GM21737 (cell line): ENCODE results near the gene BMERB1.
"Not testable (repeated sequence)": the region's sequence is repeated elsewhere in the genome, so short reads cannot be mapped to it uniquely, and the experiment has no call there.

Experiments
- ATAC-seq: cut with Tn5 transposase; IDR thresholded peaks from one replicate; pipeline ENCODE4 v1.9.1; 2021; ENCODE audit warnings: mild to moderate bottlenecking, moderate library complexity; ENCODE audit not compliant: unreplicated experiment

BMERB1 gene

DNA sequence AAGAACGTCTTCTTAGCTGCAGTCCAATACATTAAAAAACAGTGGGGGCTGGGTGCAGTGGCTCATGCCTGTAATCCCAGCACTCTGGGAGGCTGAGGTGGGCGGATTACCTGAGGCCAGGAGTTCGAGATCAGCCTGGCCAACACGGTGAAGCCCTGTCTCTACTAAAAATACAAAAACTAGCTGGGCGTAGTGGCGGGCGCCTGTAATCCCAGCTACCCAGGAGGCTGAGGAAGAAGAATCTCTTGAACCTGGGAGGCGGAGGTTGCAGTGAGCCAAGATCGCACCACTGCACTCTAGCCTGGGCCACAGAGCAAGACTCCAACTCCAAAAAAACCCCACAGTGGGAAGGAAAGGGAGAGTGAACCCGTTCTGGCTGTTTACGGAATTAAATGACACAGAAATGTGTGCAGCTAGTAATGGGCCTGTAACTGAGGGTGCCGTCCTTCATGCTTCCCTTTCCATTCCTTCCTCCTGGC, 172.9 kb downstream of the BMERB1 start:
- ATAC-seq, result not testable (repeated sequence)

DNA sequence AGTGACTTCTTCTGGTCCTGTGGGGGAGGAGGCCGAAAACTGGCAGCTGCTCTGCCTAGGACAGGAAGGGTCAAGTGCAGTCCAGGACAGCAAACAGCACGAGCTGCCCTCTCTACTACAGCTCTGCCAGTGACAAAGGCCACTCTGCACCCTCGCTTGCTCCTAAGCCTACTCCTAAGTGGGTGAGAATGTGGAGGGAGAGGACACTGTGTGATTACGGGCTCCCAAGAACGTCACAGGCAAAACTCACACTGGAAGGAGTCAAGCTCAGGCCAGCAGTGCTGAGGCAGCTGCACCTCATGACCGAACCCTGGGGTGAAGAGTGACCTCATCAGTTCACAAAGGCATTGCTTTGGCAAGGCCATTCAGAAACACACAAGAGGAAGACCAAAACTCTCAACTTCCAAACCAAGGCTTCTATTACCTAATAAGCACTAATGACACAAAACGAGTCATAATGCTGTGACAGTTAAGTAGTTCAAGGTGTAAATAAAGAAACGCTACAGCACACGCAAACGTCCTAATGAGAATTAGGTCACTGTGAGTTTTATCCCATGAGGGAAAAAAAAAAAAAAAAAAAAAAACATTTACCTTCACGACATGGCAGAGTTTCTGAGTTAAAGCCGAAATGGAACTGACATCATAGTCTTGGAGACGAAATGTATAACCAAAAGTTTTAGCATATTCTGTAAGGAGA, 173.5 kb downstream of the BMERB1 start:
- ATAC-seq, result no peak

DNA sequence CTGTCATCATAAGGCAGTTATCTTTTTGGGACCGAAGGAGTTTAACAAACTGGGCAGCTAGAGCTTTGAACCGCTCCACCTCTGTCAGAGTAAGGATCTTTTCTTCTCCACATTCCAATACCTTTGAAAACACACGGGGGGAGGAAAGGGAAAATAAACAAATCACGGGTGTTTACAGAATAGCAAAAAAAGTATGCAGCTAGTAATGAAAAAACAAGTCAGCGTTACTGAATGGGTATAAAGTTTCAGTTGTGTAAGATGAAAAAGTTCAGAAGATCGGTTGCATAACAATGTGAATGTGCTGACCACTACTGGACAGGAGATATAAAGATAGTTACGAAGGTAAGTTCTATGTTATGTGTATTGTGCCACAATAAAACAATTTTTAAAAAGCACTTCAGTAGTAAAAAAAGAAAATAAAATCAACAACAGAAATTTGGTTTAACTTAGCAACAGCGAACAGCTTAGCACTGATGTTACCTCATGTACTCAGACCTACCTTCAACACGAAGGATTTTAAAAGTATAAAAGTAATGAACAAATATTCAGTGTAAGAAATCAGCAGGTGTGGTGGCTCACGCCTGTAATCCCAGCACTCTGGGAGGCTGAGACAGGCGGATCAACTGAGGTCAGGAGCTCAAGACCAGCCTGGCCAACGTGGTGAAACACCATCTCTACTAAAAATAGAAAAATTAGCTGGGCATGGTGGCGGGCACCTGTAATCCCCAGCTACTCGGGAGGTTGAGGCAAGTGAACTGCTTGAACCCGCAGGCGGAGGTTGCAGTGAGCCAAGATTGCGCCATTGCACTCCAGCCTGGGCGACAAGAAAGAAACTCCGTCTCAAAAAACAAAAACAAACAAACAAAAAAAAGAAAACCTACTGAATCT, 174.3 kb downstream of the BMERB1 start:
- ATAC-seq, result no peak

DNA sequence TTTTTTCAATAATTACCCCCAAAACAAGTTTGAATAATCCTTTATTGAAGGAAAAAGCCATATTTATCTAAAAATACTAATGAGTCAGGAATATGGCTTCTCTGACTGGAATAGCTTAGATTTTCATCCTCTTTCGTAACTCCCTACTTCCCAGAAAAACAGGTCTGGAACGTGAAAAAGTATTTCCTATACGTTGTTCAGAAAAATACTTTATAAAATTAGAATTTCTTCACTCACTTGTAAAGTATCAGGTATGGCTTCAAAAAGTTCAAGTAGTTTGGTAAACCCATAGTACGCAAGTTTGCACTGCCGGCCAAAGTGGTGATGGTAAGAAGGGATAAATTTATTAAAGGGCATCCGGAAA, 174.9 kb downstream of the BMERB1 start:
- no peak for ATAC-seq

DNA sequence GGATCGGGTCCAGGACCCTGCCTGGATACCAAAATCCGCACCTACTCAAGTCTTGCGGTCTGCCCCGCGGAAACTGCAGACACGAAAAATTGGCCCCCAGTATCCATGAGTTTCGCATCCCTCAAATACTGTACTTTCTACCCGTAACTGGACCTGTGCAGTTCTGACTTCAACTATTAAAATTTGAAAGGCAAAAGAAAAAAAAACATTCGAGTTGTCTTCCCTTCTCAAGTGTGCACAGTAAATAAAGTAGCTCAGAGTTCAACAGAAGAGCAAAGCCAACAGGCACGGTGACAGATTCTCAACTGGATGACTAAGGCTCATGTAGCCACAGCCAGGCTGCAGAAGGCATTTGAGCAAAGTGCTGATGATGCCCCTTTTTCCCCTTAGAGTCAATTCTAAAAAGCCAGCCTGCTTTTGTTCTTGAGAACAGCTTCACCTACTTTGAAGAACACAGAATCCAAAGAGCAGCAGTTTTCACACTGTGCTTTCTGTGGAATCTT, 176.0 kb downstream of the BMERB1 start:
- ATAC-seq, result no peak

DNA sequence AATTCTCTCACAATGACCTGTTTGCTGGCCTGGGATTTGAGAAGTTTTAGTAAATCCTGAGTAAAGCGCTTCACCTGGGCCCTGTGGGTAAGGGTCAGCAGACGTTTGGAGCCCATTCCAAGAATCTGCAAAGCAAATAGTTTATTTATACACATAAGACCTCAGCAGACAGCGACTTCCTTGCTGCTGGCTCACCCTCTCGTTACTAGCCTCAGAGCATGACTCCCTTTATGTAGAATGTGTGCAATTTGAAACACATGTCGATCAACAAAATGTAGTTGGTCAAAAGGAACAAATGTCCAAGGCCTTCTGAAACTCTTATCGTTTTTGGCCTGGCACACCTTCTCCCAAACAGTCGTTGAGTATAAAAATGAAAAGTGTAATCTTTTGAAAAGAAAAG, 177.2 kb downstream of the BMERB1 start:
- ATAC-seq, result no peak

DNA sequence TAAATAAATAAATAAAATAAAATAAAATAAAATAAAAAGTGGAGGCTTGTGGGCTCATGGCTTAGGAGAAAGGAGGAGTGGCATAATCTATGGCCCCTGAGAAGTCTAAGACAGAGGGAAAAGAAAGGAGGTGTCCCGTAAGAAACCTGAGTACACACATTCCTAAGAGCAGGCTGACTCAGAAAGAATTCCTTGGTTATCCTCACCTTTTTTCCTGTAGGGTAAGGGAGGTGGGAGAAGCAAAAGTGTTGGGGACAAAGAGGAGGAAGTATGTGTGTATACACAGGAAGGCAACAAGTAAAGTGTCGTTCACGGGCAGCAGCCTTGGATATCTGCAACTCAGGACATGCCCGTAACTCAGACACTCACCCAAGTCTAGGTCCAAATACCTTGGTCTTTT, 179.3 kb downstream of the BMERB1 start:
- ATAC-seq, result no peak

DNA sequence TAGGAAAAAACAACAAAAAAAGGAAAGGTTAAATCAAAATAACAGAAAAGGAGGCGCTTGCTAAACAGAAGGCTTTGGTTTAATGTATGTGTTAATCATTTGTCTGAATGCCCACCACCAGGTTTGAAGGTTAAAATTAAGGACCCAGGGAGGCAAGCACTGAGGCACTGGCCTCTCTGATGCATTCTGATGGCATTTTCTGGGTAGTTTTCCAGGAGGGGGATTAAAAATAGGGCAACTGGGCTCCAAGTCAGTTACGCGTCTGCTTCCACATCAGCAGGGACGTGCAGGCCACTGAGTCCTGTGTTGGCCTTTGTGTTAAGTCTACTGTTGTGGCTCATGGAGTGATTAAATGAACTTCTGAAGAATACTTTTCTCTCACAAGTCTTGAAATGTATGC, 181.6 kb downstream of the BMERB1 start:
- no peak for ATAC-seq

DNA sequence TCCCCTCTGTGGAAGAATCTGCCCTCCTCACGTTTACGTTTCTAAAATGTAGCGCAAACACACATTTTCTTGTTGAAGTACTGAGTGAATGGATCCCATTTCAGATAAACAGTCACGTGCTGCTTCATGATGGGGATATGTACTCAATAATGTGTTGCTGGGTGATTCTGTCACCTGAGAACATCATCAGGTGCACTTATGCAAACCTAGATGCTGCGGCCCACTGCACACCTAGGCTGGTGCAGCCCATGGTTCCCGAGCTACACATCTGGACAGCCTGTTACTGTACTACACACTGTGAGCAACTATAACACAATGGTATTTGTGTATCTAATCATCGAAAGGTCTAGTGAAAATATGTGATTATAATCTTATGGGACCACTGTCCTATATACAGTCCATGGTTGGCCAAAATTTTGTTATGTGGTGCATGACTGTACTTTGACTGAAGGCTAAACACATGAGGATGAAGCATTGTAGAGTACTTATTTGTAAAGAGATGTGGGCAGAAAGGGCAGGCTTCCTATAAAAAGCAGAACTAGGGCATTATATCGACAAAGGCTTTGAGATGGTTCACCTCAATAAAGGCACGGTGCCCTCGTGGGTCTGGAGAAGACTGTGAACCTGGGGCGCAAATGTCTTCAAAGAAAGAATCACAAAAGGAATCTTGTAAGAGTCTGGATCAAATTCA, 182.2 kb downstream of the BMERB1 start:
- ATAC-seq, result no peak

DNA sequence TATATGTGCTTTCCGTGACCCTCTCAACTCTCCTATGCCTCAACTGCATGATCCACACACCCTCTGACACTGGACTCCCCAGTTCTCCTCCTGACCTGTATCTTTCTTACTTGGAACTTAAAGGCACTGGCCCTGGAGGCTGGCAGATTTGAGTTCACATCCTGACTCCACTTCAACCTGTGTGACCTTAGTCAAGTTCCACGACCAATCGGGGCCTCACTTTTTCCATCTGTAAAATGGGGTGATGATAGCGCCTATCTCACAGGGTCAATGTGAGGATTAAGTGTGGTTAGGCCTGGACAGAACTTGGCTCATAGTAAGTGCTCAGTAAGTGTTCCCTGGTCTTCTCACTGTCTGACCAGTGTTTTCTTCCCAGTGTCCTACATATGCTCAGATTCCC, 183.5 kb downstream of the BMERB1 start:
- ATAC-seq, result no peak

DNA sequence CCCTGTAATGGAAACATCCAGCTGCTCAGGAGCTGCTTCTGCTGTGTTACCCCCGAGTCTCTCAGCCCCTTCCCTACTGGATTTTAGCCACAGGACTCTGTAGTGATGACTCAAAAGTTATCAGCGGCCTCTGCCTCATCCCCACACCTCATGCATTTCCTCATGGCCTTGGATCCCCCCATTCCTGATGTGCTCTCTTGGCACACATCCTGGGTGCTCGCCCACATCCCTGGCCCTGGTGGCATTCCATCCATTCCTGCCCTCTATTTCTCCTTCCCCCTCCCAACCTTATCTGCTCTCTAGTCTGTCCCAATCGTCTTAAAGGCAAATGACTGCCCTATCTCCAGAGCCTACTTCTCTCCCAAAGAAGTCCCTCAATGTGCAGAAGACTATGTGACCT, 184.0 kb downstream of the BMERB1 start:
- ATAC-seq, result no peak

DNA sequence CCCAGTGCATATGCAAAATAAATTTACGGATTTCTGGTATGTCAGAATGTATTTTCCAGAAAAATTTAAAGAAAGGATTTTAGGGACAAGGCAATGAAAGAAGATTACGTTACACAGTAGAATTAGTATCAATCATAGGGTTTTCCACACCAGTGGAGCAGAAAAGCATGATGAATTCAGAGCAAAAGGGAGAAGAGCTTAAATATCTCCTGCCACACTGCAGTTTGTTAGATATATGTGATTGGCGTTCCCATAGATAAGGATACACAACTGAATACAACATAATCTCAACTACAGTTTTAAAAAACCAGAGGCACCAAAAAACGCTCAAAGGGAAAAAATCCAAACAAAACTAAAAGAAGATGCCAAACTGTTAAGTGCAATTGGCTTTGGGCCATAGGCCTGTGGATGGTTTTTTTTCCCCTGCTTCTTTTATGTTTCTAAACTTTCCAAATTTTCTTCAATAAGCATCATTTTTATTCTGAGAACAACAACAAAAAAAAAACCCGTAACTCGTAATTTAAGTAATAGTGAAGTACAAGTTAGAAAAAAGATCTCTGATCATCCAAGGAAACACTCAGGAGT, 186.3 kb downstream of the BMERB1 start:
- no peak for ATAC-seq

DNA sequence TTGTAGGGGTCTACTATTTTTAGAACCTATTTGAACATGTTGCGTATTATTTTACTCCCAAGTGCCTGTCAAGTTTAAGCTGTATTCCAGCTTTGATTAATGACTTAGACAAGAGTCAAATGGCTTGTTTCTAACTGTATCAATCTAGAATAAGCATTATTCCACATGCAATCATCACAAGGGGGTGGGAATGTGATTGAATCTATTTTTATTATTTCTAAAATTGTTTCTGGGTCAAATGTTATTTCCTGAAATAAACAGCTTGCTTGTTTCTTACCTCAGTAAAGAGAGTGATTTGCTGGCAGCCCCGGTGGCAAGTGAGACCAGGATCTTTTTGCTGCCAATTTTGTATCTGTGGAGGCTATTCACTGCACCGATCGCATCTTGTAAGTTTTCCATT, 187.1 kb downstream of the BMERB1 start:
- no peak for ATAC-seq

DNA sequence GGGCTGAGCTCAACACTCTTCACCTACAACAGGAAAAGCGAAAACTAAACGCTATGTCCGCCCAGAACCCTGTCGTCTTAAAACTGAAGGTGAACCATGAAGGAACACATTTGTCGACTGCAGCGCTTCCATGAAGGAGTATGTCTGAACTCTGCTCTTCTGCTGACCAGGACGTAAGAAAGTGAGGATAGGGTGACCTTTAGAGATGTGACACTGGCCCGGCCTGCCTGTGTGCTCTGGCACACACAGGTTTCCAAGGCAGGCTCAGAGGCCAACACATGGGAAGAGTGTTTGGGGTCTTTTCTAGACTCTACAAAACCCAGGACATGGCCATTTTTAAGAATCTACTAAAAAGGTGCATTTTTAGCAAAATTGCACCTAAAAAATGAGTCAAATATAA, 187.5 kb downstream of the BMERB1 start:
- no peak for ATAC-seq

DNA sequence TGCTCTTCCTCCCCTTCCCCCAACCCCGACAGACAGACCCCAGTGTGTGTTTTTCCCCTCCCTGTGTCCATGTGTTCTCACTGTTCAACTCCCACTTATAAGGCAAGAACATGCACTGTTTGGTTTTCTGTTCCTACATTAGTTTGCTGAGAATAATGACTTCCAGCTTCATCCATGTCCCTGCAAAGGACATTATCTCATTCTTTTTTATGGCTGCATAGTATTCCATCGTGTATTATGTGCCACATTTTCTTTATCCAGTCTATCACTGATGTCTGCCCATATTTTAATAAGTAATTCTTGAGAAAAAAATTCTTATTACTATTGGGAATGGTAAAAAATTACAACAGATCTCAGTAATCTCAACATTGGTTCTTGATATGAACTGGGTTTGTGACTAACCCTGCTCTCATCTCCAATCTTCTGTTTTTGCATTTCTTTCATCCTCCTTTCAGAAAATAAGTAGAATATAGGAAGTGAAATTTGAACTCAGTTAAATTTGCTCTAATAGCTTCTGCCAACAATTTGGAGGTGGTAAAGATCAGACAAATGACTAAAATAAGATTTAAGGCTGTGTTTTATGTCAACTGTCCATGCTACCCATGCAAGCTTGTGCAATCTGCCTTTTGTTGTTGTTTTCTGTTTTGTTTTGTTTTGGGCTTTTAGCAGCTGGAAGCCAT, 197.5 kb downstream of the BMERB1 start:
- ATAC-seq, result no peak

DNA sequence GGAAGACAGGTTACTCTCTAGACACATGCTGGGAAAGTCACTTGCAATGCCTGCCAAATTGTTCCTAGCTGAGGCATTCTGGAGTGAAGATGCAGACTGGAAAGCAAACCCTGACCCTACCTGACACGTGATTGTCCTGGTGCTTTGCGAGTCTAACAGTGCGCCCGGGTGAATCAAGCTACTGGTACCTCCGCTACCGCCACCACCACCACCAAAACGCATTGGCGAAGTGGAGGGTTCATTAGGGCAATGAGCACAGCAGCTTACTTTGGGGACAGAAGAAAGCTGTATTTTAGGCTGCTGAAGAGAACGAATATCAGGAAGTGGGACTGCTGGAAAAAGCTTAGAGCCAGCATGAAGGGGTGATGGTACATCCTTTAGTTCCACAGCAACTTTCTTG, 201.5 kb downstream of the BMERB1 start:
- ATAC-seq, result no peak

DNA sequence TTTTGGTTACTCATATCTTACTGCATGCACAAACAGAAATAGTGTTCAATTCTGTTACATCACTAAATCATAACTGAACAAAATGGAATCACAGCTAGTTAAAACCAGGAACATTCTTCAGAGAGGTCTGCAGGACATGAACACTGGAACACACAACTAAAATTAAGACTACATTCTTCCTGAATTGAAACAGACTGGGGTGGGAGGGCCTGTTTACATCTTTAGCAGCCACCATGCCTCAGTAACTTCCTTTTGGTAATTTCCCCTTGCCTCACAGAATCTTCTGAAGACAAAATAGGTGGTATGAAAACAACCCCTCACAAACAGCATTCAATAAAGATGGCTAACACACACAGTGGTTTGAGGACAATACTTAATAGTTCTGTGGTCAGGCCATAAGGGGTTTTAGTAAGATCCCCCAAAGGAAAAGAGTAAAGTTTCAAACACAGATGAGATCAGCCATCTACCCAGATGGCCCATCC, 202.0 kb downstream of the BMERB1 start:
- ATAC-seq, result no peak
